HG03565 (cell line): ENCODE results near the gene NOL8.

Experiments
- ATAC-seq: cut with Tn5 transposase; IDR thresholded peaks from one replicate; pipeline ENCODE4 v1.9.1; 2021; ENCODE audit warnings: mild to moderate bottlenecking, moderate library complexity; ENCODE audit not compliant: unreplicated experiment

Gene NOL8

DNA sequence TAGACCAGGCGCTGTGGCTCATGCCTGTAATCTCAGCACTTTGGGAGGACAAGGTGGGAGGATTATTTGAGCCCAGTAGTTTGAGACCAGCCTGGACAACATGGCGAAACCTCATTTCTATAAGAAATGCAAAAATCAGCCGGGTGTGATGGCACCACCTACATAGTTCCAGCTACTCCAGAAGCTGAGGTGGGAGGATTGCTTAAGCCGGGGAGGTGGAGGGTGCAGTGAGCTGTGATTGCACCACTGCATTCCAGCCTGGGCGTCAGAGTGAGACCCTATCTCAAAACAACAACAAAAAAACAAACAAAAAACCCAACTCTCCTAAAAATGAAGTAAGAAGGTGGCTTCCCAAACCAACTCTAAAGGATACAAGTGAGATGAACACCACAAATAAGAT lies 54.6 kb downstream of the NOL8 start:
- ATAC-seq = no peak

DNA sequence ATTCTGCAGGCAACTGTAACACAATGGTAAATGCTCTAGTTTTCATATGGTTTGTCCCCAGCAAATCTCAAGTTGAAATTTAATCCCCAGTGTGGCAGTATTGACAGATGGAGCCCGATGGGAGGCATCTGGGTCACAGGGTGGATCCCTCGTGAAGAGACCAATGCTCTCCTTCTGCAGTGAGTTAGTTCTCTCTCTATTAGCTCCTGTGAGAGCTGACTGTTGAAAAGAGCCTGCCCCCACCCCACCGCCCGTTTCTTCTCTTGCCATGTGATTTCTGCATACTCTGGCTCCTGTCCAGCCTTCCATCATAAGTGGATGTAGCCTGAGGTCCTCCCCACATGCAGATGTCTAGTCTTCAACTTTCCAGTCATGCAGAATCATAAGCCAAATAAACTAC lies 58.7 kb downstream of the NOL8 start:
- ATAC-seq = no peak

GRCh38 chr9:92265154-92265553 lies 60.0 kb downstream of the NOL8 start:
- no peak for ATAC-seq

GRCh38 chr9:92263131-92263530 lies 62.0 kb downstream of the NOL8 start:
- no peak for ATAC-seq

DNA sequence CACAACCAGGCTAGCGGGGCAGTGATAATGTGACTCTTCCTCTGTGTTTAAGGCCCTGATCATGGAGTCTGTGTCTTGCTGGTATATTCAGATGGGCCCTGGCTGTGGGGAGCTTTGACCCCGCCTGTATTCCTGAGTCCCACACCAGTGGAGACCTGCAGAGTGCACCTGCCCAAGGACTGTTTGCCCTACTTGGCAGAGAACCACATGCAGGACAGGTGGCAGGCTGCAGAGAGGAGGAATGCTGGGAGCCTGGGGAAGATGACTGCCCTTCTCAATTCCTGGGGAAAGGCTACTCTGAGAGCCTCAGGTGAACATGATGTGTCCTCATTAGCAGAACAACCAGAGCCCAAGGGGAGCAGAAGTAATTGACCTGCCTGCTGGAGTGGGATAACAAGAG lies 67.8 kb downstream of the NOL8 start:
- ATAC-seq = no peak

DNA sequence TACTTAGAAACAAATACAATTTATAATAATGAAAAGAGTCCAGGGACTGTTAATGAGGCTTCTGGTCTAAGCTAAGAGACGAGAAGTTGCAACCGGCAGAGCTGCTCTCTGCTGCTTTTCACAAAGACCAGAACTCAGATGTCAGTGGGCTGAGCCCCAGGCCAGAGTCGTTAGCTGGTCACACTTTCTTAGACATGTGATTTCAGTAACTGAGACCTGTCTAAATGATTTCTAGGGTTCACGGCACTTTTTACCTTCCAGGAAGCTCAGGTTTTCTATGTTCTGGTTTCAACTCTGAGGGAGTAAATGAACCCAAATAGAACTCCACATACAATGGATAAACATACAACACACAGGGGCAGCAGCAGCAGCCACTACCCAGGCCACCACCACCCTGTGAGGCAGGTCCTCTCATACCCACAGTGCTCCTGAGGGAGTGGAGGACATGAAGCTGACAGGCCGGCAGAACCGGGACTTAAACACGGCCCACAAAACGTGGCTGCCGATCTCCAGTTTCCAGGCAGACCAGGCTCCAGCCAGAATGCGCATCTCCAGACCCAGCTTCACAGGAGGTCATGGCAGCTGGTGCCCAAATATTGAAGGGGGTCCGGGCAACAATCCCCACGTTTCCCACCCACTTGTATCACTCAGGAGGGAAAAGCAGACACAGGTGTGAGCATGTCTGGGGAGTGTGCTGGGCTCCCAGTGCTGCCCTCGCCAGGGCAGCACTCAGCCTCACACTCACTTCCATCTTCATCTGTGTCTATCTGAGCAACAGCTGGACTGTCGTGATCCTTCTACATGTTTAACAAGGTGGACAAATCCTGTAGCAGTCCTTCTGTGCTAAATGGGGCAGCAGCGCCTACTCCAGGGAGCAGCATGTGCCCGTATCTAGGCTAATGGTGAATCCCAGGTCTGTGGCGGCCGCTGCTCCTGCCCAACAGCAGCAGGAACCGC lies 70.5 kb downstream of the NOL8 start:
- ATAC-seq = no peak

GRCh38 chr9:92253656-92254055 lies 71.5 kb downstream of the NOL8 start:
- no peak for ATAC-seq

DNA sequence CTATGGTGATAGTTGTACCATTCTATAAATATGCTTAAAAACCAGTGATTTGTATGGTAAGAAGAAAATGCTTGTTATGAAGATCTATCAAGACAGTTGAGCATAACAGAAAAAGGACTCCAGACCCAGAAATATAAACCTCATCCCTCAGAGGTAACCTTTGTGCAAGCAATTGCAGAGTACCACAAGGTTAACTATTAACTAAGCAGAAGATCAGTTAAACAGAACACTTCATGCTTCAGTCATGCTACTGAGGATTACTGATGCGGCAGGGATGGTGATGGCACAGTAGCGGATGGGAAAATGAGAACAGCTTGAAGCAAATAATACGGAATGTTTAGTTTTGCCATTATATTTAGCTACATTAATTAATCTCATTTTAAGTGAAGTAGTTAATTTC lies 77.2 kb downstream of the NOL8 start:
- ATAC-seq = no peak
